HG03135 (cell line): ENCODE measurements around the gene ATP2C1.
"Not testable (repeated sequence)": the region's sequence is repeated elsewhere in the genome, so short reads cannot be mapped to it uniquely, and the experiment has no call there.

Experiments used
- ATAC-seq: cut with Tn5 transposase; IDR thresholded peaks from one replicate; pipeline ENCODE4 v1.9.1; 2021; ENCODE audit warnings: mild to moderate bottlenecking, moderate library complexity; ENCODE audit not compliant: unreplicated experiment

The ATP2C1 gene

GRCh38 chr3:130934442-130935089 is 40.7 kb downstream of the ATP2C1 start:
- ATAC-seq, result no peak

GRCh38 chr3:130935761-130936492 is 42.0 kb downstream of the ATP2C1 start:
- ATAC-seq, result no peak

DNA sequence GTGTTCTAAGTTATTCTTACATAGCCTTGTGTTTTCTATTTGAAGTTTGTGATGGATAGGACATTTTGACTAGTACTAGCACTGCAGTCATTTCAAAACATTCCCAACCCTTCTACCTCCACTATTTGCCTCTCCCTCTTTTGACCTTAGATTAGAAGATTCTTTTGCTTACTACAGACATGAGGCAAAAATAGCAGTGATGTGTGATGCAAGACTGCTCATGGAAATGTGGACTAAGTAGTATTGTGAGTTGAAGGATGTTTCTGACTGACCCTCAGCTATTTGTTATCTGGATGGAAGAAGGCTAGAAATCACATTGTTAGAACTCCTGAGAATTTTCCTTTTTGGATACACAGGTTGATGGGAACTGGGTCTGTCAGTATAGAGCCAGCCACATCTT is 45.9 kb downstream of the ATP2C1 start:
- ATAC-seq, result no peak

DNA sequence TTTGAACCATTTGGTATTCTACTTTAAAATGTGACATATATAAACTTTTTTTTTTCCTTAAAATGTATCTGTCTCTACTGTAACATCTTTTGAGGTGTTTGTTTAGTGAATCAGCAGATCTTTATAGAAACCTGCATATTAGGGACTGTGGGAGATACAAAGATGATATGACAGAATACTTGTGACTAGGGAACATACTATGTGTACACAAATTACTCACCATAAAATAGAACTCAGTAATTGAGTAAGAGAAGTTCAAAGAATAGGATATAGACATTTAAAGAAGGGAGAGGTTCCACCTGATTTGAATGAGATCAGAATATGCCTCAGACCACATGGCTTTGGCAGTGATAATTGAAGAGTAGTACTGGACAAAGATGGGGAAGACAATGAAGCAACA is 47.9 kb downstream of the ATP2C1 start:
- ATAC-seq, result no peak

DNA sequence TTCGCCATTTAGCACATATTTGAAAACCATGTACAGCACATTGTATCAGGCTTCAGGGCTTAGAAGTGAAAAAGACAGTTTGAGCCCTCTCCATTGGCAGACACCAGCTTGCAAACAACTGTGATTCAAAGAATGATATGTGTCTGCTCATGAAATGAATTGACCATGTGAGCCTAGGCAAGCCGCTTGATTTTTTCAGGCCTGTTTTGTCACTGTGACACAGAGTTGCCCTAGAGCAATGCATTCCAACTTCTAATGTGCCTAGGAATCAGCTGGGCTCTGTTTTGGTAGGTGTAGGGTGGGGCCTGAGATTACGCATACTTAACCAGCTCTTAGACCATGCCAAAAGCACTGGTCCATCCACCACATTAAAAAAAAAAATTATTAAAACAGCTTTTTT is 53.0 kb downstream of the ATP2C1 start:
- ATAC-seq, result no peak

GRCh38 chr3:130948001-130948773 is 54.3 kb downstream of the ATP2C1 start:
- ATAC-seq, result no peak

DNA sequence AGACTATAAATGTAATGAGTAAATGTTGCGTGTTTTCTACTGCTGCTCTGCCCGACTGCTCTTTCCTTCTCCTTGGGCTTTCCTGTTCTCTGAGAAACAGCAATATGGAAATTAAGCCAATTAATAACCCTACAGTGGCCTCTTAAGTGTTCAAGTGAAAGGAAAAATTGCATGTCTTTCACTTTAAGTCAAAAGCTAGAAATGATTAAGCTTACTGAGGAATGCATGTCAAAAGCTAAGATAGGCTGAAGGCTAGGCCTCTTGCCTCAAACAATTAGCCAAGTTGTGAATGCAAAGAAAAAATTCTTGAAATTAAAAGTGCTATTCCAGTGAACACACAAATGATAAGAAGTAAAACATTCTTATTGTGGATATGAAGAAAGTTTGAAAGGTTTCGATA is 55.0 kb downstream of the ATP2C1 start:
- no peak for ATAC-seq

DNA sequence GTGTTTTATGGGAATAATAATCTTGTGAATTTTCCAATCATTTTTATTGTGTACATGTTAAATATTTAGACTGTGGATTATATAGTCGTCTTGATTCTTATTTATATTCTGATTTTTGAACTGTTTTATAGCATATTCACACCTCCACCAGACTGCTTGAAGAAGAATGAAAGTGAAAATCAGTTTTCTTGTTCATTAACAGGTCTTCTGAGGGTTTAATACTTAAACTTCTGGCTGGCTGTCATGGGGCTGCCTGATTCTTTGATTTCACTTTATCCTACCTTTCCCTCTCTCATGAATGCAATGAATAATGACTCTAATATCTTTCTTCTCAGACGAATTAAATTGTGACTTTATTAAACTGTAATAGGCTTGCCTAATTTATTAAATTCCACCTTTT is 56.2 kb downstream of the ATP2C1 start:
- peak; percentile 70 for ATAC-seq

GRCh38 chr3:130950641-130951040 is 56.8 kb downstream of the ATP2C1 start:
- ATAC-seq, result no peak

DNA sequence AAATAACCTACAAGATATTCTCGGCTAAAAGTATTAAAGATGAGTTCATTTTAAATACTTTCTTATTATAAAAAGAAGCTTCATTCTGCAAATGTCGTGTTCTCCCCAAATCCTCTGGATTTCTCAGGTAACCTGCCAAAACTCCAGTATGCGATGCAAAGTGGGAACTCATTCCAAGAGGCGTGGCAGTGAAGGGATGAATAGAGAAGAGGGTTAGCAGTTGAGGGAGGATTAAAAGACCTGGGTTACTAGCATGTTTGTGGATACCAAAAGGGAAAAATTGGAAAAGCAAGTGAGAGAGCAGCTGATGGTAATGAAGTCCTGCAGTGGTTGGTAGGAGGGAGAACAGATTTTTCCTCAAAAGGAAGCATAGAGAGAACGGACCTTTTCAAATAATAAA is 61.6 kb downstream of the ATP2C1 start:
- no peak for ATAC-seq

DNA sequence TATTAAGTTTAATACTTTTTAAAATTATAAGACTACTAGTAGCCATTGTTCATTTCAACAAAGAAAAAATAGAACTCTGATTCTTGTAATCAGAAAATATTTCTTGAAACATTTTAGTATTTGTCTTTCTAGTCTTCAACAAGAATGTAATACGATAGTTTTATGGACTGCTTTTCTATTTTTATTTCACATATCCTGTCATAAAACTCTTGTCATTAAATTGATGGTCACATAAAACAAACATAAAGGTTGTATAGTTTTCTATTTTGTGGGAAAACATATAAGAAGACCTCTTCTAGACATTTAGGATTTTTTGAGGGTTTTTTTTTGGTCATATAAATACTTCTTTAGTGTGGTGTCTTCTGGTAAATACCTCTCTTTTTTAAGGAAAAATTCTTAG is 62.4 kb downstream of the ATP2C1 start:
- no peak for ATAC-seq

DNA sequence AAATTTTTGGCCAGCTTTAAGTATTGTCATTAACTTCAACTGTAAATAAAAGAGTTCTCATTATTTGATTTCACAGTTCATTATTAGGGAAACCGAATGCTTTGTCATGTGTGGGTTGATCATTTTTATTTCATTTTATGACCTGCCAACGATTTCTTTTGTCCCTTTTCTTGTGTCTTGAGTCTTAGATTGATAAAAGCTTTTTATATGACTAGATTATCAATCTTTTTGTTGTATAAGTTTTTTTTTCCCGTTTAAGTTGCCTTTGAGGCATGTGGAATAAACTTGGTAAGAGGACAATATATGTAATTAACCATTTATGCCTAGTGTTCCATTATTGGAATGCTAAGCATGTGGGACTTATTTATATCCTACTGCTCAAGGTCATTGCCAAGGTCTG is 62.8 kb downstream of the ATP2C1 start:
- ATAC-seq, result no peak

- ATAC-seq, result no peak
These were observed 66.4 kb downstream of the ATP2C1 start for GRCh38 chr3:130960139-130960795.

DNA sequence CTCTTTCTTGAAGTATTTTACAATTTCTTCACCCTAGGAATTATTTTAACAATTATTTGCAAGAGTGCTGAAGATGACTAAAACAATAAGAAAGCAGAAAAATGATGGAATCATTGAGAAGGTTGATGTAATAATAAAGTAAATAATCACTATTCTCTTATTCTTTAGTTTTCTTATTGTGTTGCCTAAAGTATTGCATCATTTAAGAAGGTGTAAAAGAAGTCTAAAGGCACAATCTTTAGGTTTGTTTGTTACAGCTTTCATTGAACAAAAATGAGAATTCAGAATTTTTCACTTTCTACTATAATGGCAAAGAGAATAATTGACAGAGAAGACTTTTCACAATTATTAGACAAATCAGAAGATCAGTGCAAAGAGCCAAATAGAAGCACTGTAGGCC is 67.6 kb downstream of the ATP2C1 start:
- ATAC-seq, result no peak

DNA sequence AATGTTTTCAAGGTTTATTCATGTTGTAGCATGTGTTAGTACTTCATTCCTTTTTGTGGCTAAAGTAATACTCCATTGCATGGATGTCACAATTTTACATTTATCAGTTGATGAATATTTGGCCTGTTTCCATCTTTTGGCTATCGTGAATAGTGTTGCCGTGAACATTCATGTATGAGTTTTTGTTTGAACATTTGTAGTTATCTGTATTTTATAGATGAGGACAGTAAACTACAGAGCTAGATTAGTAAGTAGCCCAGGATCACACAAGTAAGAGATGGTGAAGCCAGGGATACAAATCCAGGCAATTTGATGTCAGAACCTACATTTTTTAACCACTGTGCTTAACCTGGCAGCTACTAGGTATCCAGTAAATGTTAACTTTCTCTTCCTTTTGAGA is 69.6 kb downstream of the ATP2C1 start:
- no peak for ATAC-seq

DNA sequence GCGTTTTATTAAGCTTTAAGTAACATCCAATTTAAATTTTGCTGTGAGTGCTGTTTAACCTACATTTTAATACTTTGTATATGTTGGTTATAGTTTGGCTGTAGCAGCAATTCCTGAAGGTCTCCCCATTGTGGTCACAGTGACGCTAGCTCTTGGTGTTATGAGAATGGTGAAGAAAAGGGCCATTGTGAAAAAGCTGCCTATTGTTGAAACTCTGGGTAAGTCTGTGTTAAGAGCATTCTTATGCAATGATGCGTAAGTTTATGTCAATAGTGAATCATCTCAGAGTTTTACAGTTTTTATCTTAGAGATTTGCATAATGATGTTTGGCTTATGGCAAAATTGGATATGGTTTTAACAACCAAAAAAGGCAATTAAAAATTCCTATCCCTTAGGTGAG is 70.0 kb downstream of the ATP2C1 start:
- no peak for ATAC-seq

DNA sequence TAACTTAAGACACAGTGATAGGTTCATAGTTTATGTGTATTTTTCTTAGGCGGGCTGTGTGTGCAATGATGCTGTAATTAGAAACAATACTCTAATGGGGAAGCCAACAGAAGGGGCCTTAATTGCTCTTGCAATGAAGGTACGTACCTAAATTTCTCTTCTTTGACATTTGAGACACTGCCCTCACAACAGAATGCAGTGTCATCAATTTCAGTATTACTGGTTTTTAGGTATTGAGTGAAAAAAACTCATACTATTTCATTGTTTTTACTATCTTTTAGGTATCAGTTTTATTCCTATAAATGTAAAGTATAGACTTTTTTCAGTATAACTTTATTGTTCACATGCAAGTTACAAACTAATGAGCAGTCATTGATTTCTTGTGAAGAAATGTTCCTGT is 73.4 kb downstream of the ATP2C1 start:
- ATAC-seq, result no peak

DNA sequence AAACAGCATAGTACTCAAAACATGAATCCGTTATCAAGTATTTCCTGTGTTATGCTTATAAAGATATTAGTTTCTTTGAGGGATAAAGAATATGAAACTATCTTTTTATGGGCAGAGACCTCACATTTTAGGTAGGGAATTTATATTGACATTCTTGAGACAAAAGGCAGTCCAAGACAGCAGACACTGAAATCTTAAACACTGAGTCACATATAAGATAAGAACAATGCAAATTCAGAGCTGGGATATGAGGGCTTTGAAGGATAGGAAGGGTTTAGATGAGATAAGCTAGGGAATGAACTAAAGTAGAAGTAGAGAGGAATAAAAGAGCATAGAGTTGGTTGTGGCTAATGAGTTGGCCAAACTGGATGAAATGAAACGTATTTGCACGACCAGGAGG is 74.3 kb downstream of the ATP2C1 start:
- no peak for ATAC-seq

GRCh38 chr3:130969621-130970020 is 75.7 kb downstream of the ATP2C1 start:
- no peak for ATAC-seq

- ATAC-seq, result no peak
These were observed 77.3 kb downstream of the ATP2C1 start for GRCh38 chr3:130971208-130971607.

- ATAC-seq, result not testable (repeated sequence)
These were observed 78.7 kb downstream of the ATP2C1 start for GRCh38 chr3:130972592-130972991.
